GM21825 (cell line): ENCODE measurements around the gene ADORA1.

ENCODE experiments used
- ATAC-seq: cut with Tn5 transposase; IDR thresholded peaks from one replicate; pipeline ENCODE4 v1.9.1; 2021; ENCODE audit warnings: mild to moderate bottlenecking, moderate library complexity; ENCODE audit not compliant: unreplicated experiment

The ADORA1 gene

GRCh38 chr1:203120325-203121153 lies 7.0 kb upstream of the ADORA1 start:
- no peak for ATAC-seq

- ATAC-seq, result no peak
These were observed 6.1 kb upstream of the ADORA1 start for GRCh38 chr1:203121186-203122015.

- no peak for ATAC-seq
These were observed 5.4 kb upstream of the ADORA1 start for GRCh38 chr1:203122159-203122558.

- ATAC-seq, result no peak
These were observed 3.5 kb upstream of the ADORA1 start for GRCh38 chr1:203124011-203124410.

GRCh38 chr1:203124546-203125317 lies 2.8 kb upstream of the ADORA1 start:
- no peak for ATAC-seq

- no peak for ATAC-seq
These were observed 1.2 kb upstream of the ADORA1 start for GRCh38 chr1:203126151-203126865.

GRCh38 chr1:203126866-203127665 lies 460 bp upstream of the ADORA1 start:
- ATAC-seq, result no peak

- no peak for ATAC-seq
These were observed 847 bp downstream of the ADORA1 start for GRCh38 chr1:203128431-203128715.

- no peak for ATAC-seq
These were observed 1.4 kb downstream of the ADORA1 start for GRCh38 chr1:203128716-203129500.

GRCh38 chr1:203129501-203130231 lies 2.1 kb downstream of the ADORA1 start:
- no peak for ATAC-seq

- no peak for ATAC-seq
These were observed 2.9 kb downstream of the ADORA1 start for GRCh38 chr1:203130358-203130985.

GRCh38 chr1:203131548-203132200 lies 4.1 kb downstream of the ADORA1 start:
- no peak for ATAC-seq

- ATAC-seq, result no peak
These were observed 6.6 kb downstream of the ADORA1 start for GRCh38 chr1:203133970-203134725.

- no peak for ATAC-seq
These were observed 8.2 kb downstream of the ADORA1 start for GRCh38 chr1:203135636-203136305.

GRCh38 chr1:203136409-203137042 lies 9.0 kb downstream of the ADORA1 start:
- no peak for ATAC-seq

- no peak for ATAC-seq
These were observed 9.8 kb downstream of the ADORA1 start for GRCh38 chr1:203137324-203137723.
